ENCODE data around the gene CEP192. TPM values are rescaled to one million over a fixed set of nuclear protein-coding genes. Genes with fewer than 3 reads are reported as not detected.

CEP192 gene
- polyA plus RNA-seq, 1 of the 3 experiments (the other 2 are of a cell fraction), result 9.4 TPM

GRCh38 chr18:13007248-13007560 lies 16.0 kb downstream of the CEP192 start:
- POLR2A ChIA-PET, result no interaction called here
- Histone ChIP-seq H3K9me3 (no peaks in the 10 kb centered on the region), H3K27ac (ENCODE audit: low read depth in 2 of 2, low read length in 1 of 2) (no peak overlapping the region), H3K4me3 (ENCODE audit: low read depth in 2 of 2, low read length in 1 of 2) (no peak overlapping the region), H3K4me2 (no peak overlapping the region), H3F3A (replicated peaks; ENCODE audit: insufficient read depth) (no peaks in the 10 kb centered on the region), H3K9me2 (no peaks in the 10 kb centered on the region), H3K27me3 (ENCODE audit: insufficient read depth) (no peaks in the 10 kb centered on the region), H3K79me2 (ENCODE audit: insufficient read depth) (peaks cover 40% of the 10 kb centered on the region; the same call in 1 of the 2 replicates), H3K9ac (no peak overlapping the region), H3K4me1 (ENCODE audit: control insufficient read depth in 1 of 2, insufficient read depth in 2 of 2, low read depth in 1 of 2, low read length in 1 of 2) (no peaks in the 10 kb centered on the region), H3K36me3 (replicated peaks in 1 of 2; ENCODE audit: control insufficient read depth in 1 of 2, insufficient read depth in 2 of 2, low read length in 1 of 2) (peaks cover 7 to 56% of the 10 kb centered on the region in 2 experiments), H4K20me1 (ENCODE audit: insufficient read depth) (no peaks in the 10 kb centered on the region), H2AFZ (ENCODE audit: low read depth) (no peak overlapping the region)
- 79% methylated on average over 2 of the region's 2 CpGs for WGBS (ENCODE audit: low lambda C conversion rate)
- no peak for TF ChIP-seq RCOR1 (IDR thresholded peaks at IDR 0.05; ENCODE audit: low read length)
- no peak for TF ChIP-seq ZBTB33 (IDR thresholded peaks at IDR 0.05; ENCODE audit: borderline replicate concordance, low read depth)
- TF ChIP-seq POLR2AphosphoS5 (IDR thresholded peaks at IDR 0.05; ENCODE audit: low read depth, low read length), result no peak
- no peak for TF ChIP-seq FOXM1 (IDR thresholded peaks at IDR 0.05; ENCODE audit: low read depth)
- TF ChIP-seq CTCF (IDR thresholded peaks at IDR 0.05), result no peak
- no peak for TF ChIP-seq REST (IDR thresholded peaks at IDR 0.05; ENCODE audit: low read depth, low read length)
- TF ChIP-seq NRF1 (IDR thresholded peaks at IDR 0.05; ENCODE audit: low read depth, low read length), result no peak
- TF ChIP-seq SMC3 (IDR thresholded peaks at IDR 0.05; ENCODE audit: low read depth, low read length), result no peak
- no peak for TF ChIP-seq TCF12 (IDR thresholded peaks at IDR 0.05)
- no peak for TF ChIP-seq JUND (IDR thresholded peaks at IDR 0.05)
- no peak for TF ChIP-seq RFX5 (IDR thresholded peaks at IDR 0.05; ENCODE audit: low read length)
- no peak for TF ChIP-seq RAD21 (IDR thresholded peaks at IDR 0.05; ENCODE audit: low read length)
- TF ChIP-seq USF2 (IDR thresholded peaks at IDR 0.05; ENCODE audit: borderline replicate concordance, low read depth, low read length), result no peak
- no peak for TF ChIP-seq SIN3A (IDR thresholded peaks at IDR 0.05; ENCODE audit: borderline replicate concordance, low read depth, low read length)
- TF ChIP-seq TAF1 (IDR thresholded peaks at IDR 0.05; ENCODE audit: borderline replicate concordance, low read depth, low read length), result no peak
- no peak for TF ChIP-seq IRF3 (IDR thresholded peaks at IDR 0.05; ENCODE audit: low read depth, low read length)
- no peak for TF ChIP-seq EZH2phosphoT487 (IDR thresholded peaks at IDR 0.05; ENCODE audit: borderline replicate concordance, low read depth)
- no peak for DNase-seq
- CTCF ChIA-PET, result interaction anchor here (0.9 to 1.8 kb wide), 4 partner anchors 8 to 153 kb away, joined by 3 to 4 read pairs (median 3); no protein-coding TSS in a partner anchor

Data from SK-N-SH (cell line).